GM18526 (cell line): Measurements from ENCODE around the gene IVD.

Experiments used
- POLR2A ChIP-seq: IDR thresholded peaks from 3 replicates; pipeline ENCODE4 v1.6.1; 2011; ENCODE audit not compliant: insufficient read length; ENCODE audit errors: extremely low read depth

Gene IVD

GRCh38 chr15:40367686-40368611 lies 37.6 kb upstream of the IVD start:
- TF ChIP-seq POLR2A: no peak

GRCh38 chr15:40368719-40369473 lies 36.7 kb upstream of the IVD start:
- TF ChIP-seq POLR2A: no peak

- TF ChIP-seq POLR2A: no peak
Measured at GRCh38 chr15:40369474-40369869, 36.1 kb upstream of the IVD start.

GRCh38 chr15:40369971-40370370 lies 35.6 kb upstream of the IVD start:
- no peak for TF ChIP-seq POLR2A

GRCh38 chr15:40372981-40373380 lies 32.6 kb upstream of the IVD start:
- no peak for TF ChIP-seq POLR2A

- no peak for TF ChIP-seq POLR2A
Measured at GRCh38 chr15:40377606-40378005, 28.0 kb upstream of the IVD start.

- no peak for TF ChIP-seq POLR2A
Measured at GRCh38 chr15:40379374-40379773, 26.2 kb upstream of the IVD start.

- TF ChIP-seq POLR2A: no peak
Measured at GRCh38 chr15:40379853-40380252, 25.7 kb upstream of the IVD start.

GRCh38 chr15:40380636-40381035 lies 25.0 kb upstream of the IVD start:
- no peak for TF ChIP-seq POLR2A

- no peak for TF ChIP-seq POLR2A
Measured at GRCh38 chr15:40381818-40382529, 23.6 kb upstream of the IVD start.

GRCh38 chr15:40382580-40383456 lies 22.8 kb upstream of the IVD start, which contains the start of gene KNSTRN:
KNSTRN (plus strand) TSS chr15:40382721; CDS start chr15:40382836, 115 bp downstream.
- peak; percentile 72 for TF ChIP-seq POLR2A

GRCh38 chr15:40386480-40386879 lies 19.1 kb upstream of the IVD start:
- TF ChIP-seq POLR2A: no peak

GRCh38 chr15:40388941-40389823 lies 16.4 kb upstream of the IVD start:
- no peak for TF ChIP-seq POLR2A

GRCh38 chr15:40389824-40390595 lies 15.6 kb upstream of the IVD start:
- TF ChIP-seq POLR2A: no peak
